SK-N-SH treated with all-trans-retinoic acid at 6 μM for 48 hours (cell line): ENCODE data around the gene SPACA5B.
"Not testable (repeated sequence)": the region's sequence is repeated elsewhere in the genome, so short reads cannot be mapped to it uniquely, and the experiment has no call there.

Experiments
- PATZ1 ChIP-seq: fragments of 250-450 bp; sonication (Bioruptor Pico); IDR thresholded peaks from 2 replicates; pipeline ENCODE4 v1.8.0; 2020; ENCODE audit warnings: mild to moderate bottlenecking, moderate library complexity, borderline replicate concordance
- TCF4 ChIP-seq: fragments of 250-450 bp; sonication (Bioruptor Pico); IDR thresholded peaks from 2 replicates; pipeline ENCODE4 v1.8.0; 2021; ENCODE audit warnings: mild to moderate bottlenecking, moderate library complexity, borderline replicate concordance
- ZFP3 ChIP-seq: fragments of 250-450 bp; sonication (Bioruptor Pico); IDR thresholded peaks from 2 replicates; pipeline ENCODE4 v1.5.0; 2020; ENCODE audit warnings: mild to moderate bottlenecking, moderate library complexity

GRCh38 chrX:48132308-48132844 lies 1.9 kb downstream of the SPACA5B start:
- not testable (repeated sequence) for TF ChIP-seq PATZ1, ZFP3, TCF4 (CRISPR knock-in tag)
